Left kidney (tissue), 2 donors: ENCODE data around the gene TNS1. TPM values are rescaled to one million over a fixed set of nuclear protein-coding genes. Genes with fewer than 3 reads are reported as not detected.
"Not testable (repeated sequence)": the region's sequence is repeated elsewhere in the genome, so short reads cannot be mapped to it uniquely, and the experiment has no call there.

ENCODE experiments used
- DNase-seq: peaks from one replicate; pipeline ENCODE4 v3.0.0-alpha.2; 2013
- polyA plus RNA-seq: library from polyadenylated mRNA; unstranded; fragments of 120-200 nt; gene quantifications from one replicate; pipeline ENCODE4 v1.2.1, GENCODE V29; 2013; ENCODE audit not compliant: insufficient read length

The TNS1 gene
- polyA plus RNA-seq, 1 donor: 64.9 TPM

GRCh38 chr2:217797661-217798069, 205.1 kb downstream of the TNS1 start:
- no peak for DNase-seq

- DNase-seq: no peak
Measured at GRCh38 chr2:217797165-217797564, 205.6 kb downstream of the TNS1 start.

GRCh38 chr2:217795706-217796465, 206.9 kb downstream of the TNS1 start:
- DNase-seq: no peak

GRCh38 chr2:217795067-217795466, 207.7 kb downstream of the TNS1 start:
- DNase-seq: no peak

- no peak for DNase-seq
Measured at GRCh38 chr2:217794133-217794986, 208.4 kb downstream of the TNS1 start.

GRCh38 chr2:217793566-217794132, 209.1 kb downstream of the TNS1 start:
- DNase-seq: no peak

GRCh38 chr2:217792626-217793527, 209.9 kb downstream of the TNS1 start:
- no peak for DNase-seq

GRCh38 chr2:217791551-217791950, 211.2 kb downstream of the TNS1 start:
- no peak for DNase-seq

- DNase-seq: no peak
Measured at GRCh38 chr2:217790681-217791392, 212.0 kb downstream of the TNS1 start.

- DNase-seq: no peak
Measured at GRCh38 chr2:217790195-217790594, 212.6 kb downstream of the TNS1 start.

GRCh38 chr2:217789736-217790181, 213.0 kb downstream of the TNS1 start:
- no peak for DNase-seq

- DNase-seq: peak; percentile 83
Measured at GRCh38 chr2:217789003-217789735, 213.6 kb downstream of the TNS1 start.

- no peak for DNase-seq
Measured at GRCh38 chr2:217788669-217789002, 214.2 kb downstream of the TNS1 start.

GRCh38 chr2:217787160-217787877, 215.5 kb downstream of the TNS1 start:
- no peak for DNase-seq

- not testable (repeated sequence) for DNase-seq
Measured at GRCh38 chr2:217786560-217786959, 216.2 kb downstream of the TNS1 start.

GRCh38 chr2:217785544-217786045, 217.2 kb downstream of the TNS1 start:
- DNase-seq: peak; percentile 62

- no peak for DNase-seq
Measured at GRCh38 chr2:217784996-217785543, 217.7 kb downstream of the TNS1 start.

- DNase-seq: no peak
Measured at GRCh38 chr2:217783243-217783642, 219.6 kb downstream of the TNS1 start.

- DNase-seq: no peak
Measured at GRCh38 chr2:217777906-217778305, 224.9 kb downstream of the TNS1 start.
